Ishikawa (cell line): ENCODE data around the gene AGMO.

Source experiments
- CEBPB ChIP-seq: IDR thresholded peaks from 2 replicates; pipeline ENCODE4 v1.6.1; 2012
- FOXM1 ChIP-seq: IDR thresholded peaks from 2 replicates; pipeline ENCODE4 v1.6.1; 2012; ENCODE audit warnings: low read depth, borderline replicate concordance

DNA sequence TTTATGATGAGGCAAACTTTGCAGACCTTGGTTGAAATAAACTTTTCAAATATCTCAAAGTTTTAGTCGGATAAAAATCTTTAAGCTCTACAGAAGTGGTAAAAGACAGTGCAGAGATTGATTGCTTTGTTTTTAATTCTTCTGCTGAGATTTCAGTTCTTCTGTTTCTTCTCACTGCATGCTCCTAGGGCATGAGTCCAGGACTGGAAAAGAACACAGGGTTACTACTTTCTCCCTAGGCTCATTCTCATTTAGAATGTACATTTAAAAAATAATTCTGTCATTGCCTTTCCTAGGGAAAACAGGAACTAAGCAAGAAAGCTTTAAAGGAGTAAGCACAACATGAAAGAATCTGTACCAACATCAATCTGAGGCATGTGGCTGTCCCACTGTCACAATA is 402.6 kb downstream of the AGMO start:
- no peak for TF ChIP-seq FOXM1
- TF ChIP-seq CEBPB = no peak
